HepG2 (cell line): ENCODE measurements around the gene NELFB. TPM values are rescaled to one million over a fixed set of nuclear protein-coding genes. Genes with fewer than 3 reads are reported as not detected.

Experiments used
- ASH2L ChIP-seq: fragments of 300-600, 200-600 bp; sonication (generic); IDR thresholded peaks from 2 replicates; pipeline ENCODE4 v1.7.0; 2017; ENCODE audit warnings: low read depth, mild to moderate bottlenecking, moderate library complexity, mixed read lengths, low read length; ENCODE audit not compliant: insufficient read length
- CAMTA2 ChIP-seq: sonication (generic); formaldehyde crosslinking; IDR thresholded peaks from 2 replicates; pipeline ENCODE4 v1.4.0; 2020; ENCODE audit warnings: mild to moderate bottlenecking, missing genetic modification reagents, borderline replicate concordance
- CBX5 ChIP-seq: sonication (generic); formaldehyde crosslinking; IDR thresholded peaks from 2 replicates; pipeline ENCODE4 v1.4.0; 2020; ENCODE audit warnings: missing genetic modification reagents, borderline replicate concordance
- DNMT3B ChIP-seq: conservative IDR thresholded peaks from 2 replicates; pipeline ENCODE4 v1.6.1; 2016; ENCODE audit warnings: missing biosample characterization, control low read depth
- FOXP4 ChIP-seq: sonication (generic); formaldehyde crosslinking; IDR thresholded peaks from 2 replicates; pipeline ENCODE4 v1.4.0; 2020; ENCODE audit warnings: missing genetic modification reagents
- GATAD2A ChIP-seq: IDR thresholded peaks from 2 replicates; pipeline ENCODE4 v1.6.1; 2016
- GTF3A ChIP-seq: sonication (generic); formaldehyde crosslinking; conservative IDR thresholded peaks from 2 replicates; pipeline ENCODE4 v1.4.0; 2020; ENCODE audit warnings: mild to moderate bottlenecking, missing genetic modification reagents
- HNF4A ChIP-seq: sonication (generic); formaldehyde crosslinking; IDR thresholded peaks from 2 replicates; pipeline ENCODE4 v1.4.0; 2020; ENCODE audit warnings: missing genetic modification reagents
- HOXA3 ChIP-seq: sonication (generic); formaldehyde crosslinking; IDR thresholded peaks from 2 replicates; pipeline ENCODE4 v1.5.0; 2020; ENCODE audit warnings: missing genetic modification reagents
- KDM2A ChIP-seq: sonication (generic); formaldehyde crosslinking; IDR thresholded peaks from 2 replicates; pipeline ENCODE4 v1.4.0; 2020; ENCODE audit warnings: low read depth, missing genetic modification reagents, borderline replicate concordance
- MAFK ChIP-seq, 2 experiments: IDR thresholded peaks in 1 of 2; conservative IDR thresholded peaks in 1 of 2; 2 replicates each; pipeline ENCODE4 v1.6.1; 2011; ENCODE audit warnings: improper control_type of control experiment in 2 of 2, low read length in 2 of 2
- MATR3 ChIP-seq: sonication (generic); formaldehyde crosslinking; IDR thresholded peaks from 2 replicates; pipeline ENCODE4 v1.4.0; 2020; ENCODE audit warnings: missing genetic modification reagents
- MBD4 ChIP-seq: IDR thresholded peaks from 2 replicates; pipeline ENCODE4 v1.6.1; 2012; ENCODE audit warnings: low read length, inconsistent platforms, borderline replicate concordance
- MED13 ChIP-seq: sonication (generic); formaldehyde crosslinking; IDR thresholded peaks from 2 replicates; pipeline ENCODE4 v1.5.0; 2020; ENCODE audit warnings: missing genetic modification reagents
- NR2F6 ChIP-seq, 2 experiments: IDR thresholded peaks; 2 replicates each; pipeline ENCODE4 v1.6.1; 2016; ENCODE audit warnings: antibody characterized with exemption in 1 of 2, mild to moderate bottlenecking in 1 of 2
- PHB2 ChIP-seq: fragments of 450-650 bp; IDR thresholded peaks from 2 replicates; pipeline ENCODE4 v1.6.1; 2018; ENCODE audit not compliant: partially characterized antibody
- PRMT3 ChIP-seq: sonication (generic); formaldehyde crosslinking; IDR thresholded peaks from 2 replicates; pipeline ENCODE4 v1.8.1; 2022; ENCODE audit warnings: low read depth, mild to moderate bottlenecking, moderate library complexity, missing genetic modification reagents, borderline replicate concordance
- RXRA ChIP-seq: sonication (generic); formaldehyde crosslinking; IDR thresholded peaks from 2 replicates; pipeline ENCODE4 v1.5.1; 2020; ENCODE audit warnings: missing genetic modification reagents
- SP4 ChIP-seq: sonication (generic); formaldehyde crosslinking; IDR thresholded peaks from 2 replicates; pipeline ENCODE4 v1.8.1; 2023; ENCODE audit warnings: mild to moderate bottlenecking, missing genetic modification reagents
- YEATS2 ChIP-seq: sonication (generic); formaldehyde crosslinking; IDR thresholded peaks from 2 replicates; pipeline ENCODE4 v1.4.0; 2020; ENCODE audit warnings: missing genetic modification reagents, borderline replicate concordance
- YY1 ChIP-seq: IDR thresholded peaks from 2 replicates; pipeline ENCODE4 v1.6.1; 2011; ENCODE audit warnings: low read length, low read depth, moderate library complexity, mild to moderate bottlenecking; ENCODE audit not compliant: insufficient read depth, insufficient replicate concordance
- ZNF121 ChIP-seq: sonication (generic); formaldehyde crosslinking; IDR thresholded peaks from 2 replicates; pipeline ENCODE4 v1.5.0; 2020; ENCODE audit warnings: mild to moderate bottlenecking, missing genetic modification reagents
- ZNF513 ChIP-seq: sonication (generic); formaldehyde crosslinking; conservative IDR thresholded peaks from 2 replicates; pipeline ENCODE4 v1.5.0; 2020; ENCODE audit warnings: missing genetic modification reagents
- ZNF614 ChIP-seq: IDR thresholded peaks from 2 replicates; pipeline ENCODE4 v1.6.1; 2018; ENCODE audit warnings: missing biosample characterization, missing genetic modification reagents, inconsistent platforms, borderline replicate concordance
- polyA plus RNA-seq, 8 experiments: library from polyadenylated mRNA; depleted of rRNA in 3 of 8; stranded (reverse) in 7 of 8; unstranded in 1 of 8; fragments of >200 nt; fragmentation: Illumina TruSeq in 4 of 8; extraction: Trizol in 4 of 8; gene quantifications; 2 replicates each; pipeline versions ENCODE4 v1.2.1 to v1.2.3, GENCODE V29; 2011 to 2016; ENCODE audit warnings: low read depth in 4 of 8, missing spikeins in 1 of 8, mixed read lengths in 1 of 8; ENCODE audit not compliant: insufficient read depth in 1 of 8
- total RNA-seq, 5 experiments: library from RNA; depleted of rRNA; stranded (reverse); fragments of >200 nt; fragmentation: Illumina TruSeq; extraction: Trizol; gene quantifications; 2 replicates each; pipeline ENCODE4 v1.2.3, GENCODE V29; 2016; ENCODE audit warnings: low read depth in 1 of 5
- TF ChIP-seq, protein P1 (sequence below): sonication (generic); formaldehyde crosslinking; IDR thresholded peaks from 2 replicates; pipeline ENCODE4 v1.8.0; 2022; ENCODE audit warnings: mild to moderate bottlenecking, missing genetic modification reagents, borderline replicate concordance
- TF ChIP-seq, protein P2 (sequence below): sonication (generic); formaldehyde crosslinking; IDR thresholded peaks from 2 replicates; pipeline ENCODE4 v1.5.0; 2020; ENCODE audit warnings: missing genetic modification reagents, mild to moderate bottlenecking, borderline replicate concordance

NELFB gene
- total and polyA plus RNA-seq, 2 of the 13 experiments (the other 11 are each of a cell fraction or from before 2014, with no cell fraction given) = 26.5 to 45.8 TPM

DNA sequence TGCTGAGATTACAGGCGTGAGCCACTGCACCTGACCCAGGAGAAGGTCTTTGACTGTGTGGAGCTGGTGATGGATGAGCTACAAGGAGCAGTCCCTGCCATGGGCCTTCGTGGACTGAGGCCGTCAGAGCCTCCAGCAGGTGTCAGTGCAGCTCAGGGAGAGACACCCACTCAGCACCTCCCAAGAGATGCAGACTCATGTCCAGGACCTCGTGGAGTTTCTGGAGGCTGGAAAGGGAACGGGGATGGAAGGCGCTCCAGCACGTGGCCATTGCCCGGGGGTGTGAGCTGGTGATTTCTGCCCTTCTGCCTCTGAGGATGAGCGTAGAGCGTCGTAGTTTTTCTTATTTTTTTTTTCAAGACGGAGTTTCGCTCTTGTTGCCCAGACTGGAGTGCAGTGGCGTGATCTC is 31.9 kb downstream of the NELFB start (continued):
- TF ChIP-seq FOXP4 (no peak), NR2F6 (IDR thresholded peaks at IDR 0.05) (no peak), NR2F6 (CRISPR knock-in tag; IDR thresholded peaks at IDR 0.05) (peak; percentile 34; the same call in 1 of the 2 replicates), KDM2A (CRISPR knock-in tag) (0 out of 2 replicates have a peak, but pooled peaks have one; percentile 62), ZNF121 (no peak), RXRA (peak; percentile 31; the same call in 1 of the 2 replicates), DNMT3B (CRISPR knock-in tag) (no peak), CBX5 (peak; percentile 24; the same call in 1 of the 2 replicates), ASH2L (no peak), PRMT3 (CRISPR knock-in tag) (no peak), HNF4A (CRISPR knock-in tag) (no peak), MBD4 (no peak), YY1 (no peak), MAFK (conservative IDR thresholded peaks at IDR 0.05 in 1 of 2, IDR thresholded peaks at IDR 0.05 in 1 of 2; ENCODE audit: low read length in 2 of 2) (0 out of 4 replicates have a peak, but pooled peaks of 1 of the 2 experiments have one; percentile 4), HOXA3 (CRISPR knock-in tag) (peak; percentile 36; the same call in 1 of the 2 replicates), MED13 (no peak), GATAD2A (peak; percentile 31; the same call in 1 of the 2 replicates), PHB2 (no peak), GTF3A (CRISPR knock-in tag) (no peak), CAMTA2 (CRISPR knock-in tag) (no peak), MATR3 (CRISPR knock-in tag) (no peak), ZNF614 (CRISPR knock-in tag) (no peak), YEATS2 (CRISPR knock-in tag) (peak; percentile 29; the same call in 1 of the 2 replicates), ZNF513 (CRISPR knock-in tag) (no peak), SP4 (CRISPR knock-in tag) (no peak)
- TF ChIP-seq, protein P1, sequence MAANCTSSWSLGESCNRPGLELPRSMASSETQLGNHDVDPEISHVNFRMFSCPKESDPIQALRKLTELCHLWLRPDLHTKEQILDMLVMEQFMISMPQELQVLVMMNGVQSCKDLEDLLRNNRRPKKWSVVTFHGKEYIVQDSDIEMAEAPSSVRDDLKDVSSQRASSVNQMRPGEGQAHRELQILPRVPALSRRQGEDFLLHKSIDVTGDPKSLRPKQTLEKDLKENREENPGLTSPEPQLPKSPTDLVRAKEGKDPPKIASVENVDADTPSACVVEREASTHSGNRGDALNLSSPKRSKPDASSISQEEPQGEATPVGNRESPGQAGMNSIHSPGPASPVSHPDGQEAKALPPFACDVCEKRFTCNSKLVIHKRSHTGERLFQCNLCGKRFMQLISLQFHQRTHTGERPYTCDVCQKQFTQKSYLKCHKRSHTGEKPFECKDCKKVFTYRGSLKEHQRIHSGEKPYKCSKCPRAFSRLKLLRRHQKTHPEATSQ (CRISPR knock-in tag) = no peak
- TF ChIP-seq, protein P2, sequence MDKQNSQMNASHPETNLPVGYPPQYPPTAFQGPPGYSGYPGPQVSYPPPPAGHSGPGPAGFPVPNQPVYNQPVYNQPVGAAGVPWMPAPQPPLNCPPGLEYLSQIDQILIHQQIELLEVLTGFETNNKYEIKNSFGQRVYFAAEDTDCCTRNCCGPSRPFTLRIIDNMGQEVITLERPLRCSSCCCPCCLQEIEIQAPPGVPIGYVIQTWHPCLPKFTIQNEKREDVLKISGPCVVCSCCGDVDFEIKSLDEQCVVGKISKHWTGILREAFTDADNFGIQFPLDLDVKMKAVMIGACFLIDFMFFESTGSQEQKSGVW (CRISPR knock-in tag) = no peak
